ENCODE measurements around the gene ARID1B.
"Not testable (repeated sequence)": the region's sequence is repeated elsewhere in the genome, so short reads cannot be mapped to it uniquely, and the experiment has no call there.

The ARID1B gene

DNA sequence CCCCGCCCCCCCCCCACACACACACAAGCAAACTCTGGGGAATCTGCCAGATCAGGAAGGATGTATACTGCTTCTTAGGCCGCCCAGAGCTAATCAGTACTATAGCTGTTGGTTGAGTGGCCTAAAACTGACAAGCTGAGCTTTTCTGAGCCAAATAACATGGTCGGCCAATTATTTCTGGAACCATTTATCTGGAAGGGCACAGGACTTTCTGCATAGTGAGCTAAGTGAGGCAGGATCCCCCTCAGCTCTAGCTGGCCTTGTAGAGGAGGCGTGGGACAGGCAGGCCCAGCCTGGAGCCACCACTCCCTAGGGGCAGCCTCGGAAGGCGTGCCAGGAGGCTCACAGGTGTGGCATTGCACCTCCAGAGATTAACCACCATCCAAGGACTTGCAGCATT, 346.1 kb downstream of the ARID1B start:
- DNase-seq (ENCODE audit: low read depth, low spot score), result no peak

GRCh38 chr6:157124485-157125254, 347.5 kb downstream of the ARID1B start:
- no peak for DNase-seq (ENCODE audit: low read depth, low spot score)

DNA sequence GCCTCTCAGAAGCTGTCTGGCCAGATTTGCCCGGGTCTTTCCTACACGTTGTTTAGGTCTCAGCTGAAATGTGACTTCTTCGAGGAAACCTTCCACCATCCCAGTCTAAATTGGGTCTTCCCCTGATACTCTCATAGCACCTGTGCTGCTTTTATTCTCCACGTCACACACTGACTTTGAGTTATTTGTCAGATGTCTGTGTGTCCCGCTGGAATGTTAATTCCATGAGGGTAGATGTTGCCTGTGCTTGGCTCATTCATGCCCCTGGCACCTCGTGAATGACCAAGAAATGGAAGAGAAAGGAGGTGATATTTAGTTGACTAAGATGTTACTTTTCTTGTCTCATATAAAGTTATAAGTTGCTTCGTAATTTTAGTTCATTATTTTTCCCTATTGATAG, 348.4 kb downstream of the ARID1B start:
- DNase-seq (ENCODE audit: low read depth, low spot score), result no peak

DNA sequence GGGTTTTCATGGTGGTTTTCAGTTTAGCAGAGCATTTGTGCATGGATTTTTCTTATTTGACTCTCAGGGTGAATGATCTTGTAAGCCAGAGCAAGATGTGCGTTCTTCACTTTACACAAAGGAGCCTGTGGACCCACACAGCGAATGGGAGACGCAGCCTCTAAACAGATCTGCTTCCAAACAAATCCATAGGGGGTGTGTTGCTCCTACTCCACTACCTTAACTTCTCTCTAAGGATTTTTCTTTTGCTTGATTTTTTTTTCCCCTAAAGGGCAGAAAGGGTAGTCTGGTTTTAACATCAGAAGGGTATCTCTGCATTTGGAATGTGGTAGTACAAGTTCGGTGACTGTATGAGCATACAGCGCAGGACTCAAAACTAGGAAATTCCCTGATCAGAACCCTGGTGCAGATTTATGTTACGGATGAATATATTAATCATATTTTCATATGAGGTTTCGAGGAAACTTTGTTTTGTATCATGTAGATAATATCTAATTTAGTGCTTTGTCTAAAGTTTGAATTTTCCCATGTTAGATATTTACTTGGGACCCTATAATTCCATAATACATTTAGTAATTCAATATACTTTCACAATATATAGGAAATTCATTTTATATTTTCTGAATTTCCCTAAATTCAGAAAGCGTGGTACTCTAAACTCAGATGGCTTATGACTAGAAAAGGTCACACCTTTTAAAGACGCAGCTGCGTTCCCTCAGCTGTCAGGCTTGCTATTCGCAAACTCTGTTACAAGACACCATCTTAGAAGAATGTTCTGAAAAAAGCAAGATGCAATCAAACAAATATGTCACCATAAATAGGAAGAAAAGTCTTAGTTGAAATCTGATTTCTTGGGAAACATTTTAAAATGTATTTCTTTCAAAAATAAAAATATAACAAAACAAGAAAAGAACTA, 349.3 kb downstream of the ARID1B start:
- DNase-seq (ENCODE audit: low read depth, low spot score), result no peak

DNA sequence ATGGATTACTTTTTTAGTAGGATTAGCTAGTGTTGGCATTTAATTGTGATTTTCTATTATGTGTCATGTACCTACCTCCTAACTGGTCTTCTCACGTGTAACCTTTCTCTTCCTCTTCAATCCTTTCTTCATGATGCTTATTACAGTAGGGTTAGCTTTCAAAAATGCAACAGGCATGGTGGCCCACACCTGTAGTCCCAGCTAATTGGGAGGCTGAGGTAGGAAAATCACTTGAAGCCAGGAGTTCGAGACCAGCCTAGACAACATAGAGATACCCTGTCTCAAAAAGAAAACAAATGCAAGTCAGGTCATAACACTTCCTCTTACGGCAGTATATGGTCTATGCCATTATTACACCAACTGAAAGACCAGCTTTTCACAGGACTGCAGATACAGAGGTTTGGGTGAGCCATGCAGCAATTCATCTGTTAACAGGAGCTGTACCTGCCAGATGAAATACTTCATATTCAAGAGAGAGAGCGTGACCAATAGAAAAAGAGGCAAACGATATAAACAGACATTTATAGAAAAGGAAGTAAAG, 351.1 kb downstream of the ARID1B start:
- DNase-seq (ENCODE audit: low read depth, low spot score), result no peak

DNA sequence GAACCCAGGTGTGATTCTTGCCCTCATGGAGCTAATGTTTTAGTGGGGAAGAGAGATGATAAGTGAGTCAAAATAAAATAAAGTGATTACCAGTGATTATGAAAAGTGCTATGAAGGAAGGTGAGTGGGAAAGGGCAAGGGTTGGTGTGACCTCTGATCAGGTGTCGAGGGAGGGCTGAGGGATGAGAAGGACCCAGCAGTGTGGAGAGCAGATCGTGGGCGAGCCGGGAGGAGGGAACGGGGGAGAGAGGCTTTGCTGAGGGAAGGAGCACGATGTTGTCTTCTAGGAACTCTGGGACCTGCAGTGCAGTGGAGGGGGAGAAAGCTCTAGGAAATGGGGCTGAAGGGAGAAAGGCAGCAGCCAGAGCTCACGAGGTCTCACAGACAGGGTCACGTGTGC, 354.1 kb downstream of the ARID1B start:
- DNase-seq (ENCODE audit: low read depth, low spot score), result no peak

- DNase-seq (ENCODE audit: low read depth, low spot score), result peak; percentile 39
Observed at GRCh38 chr6:157133856-157134255, 356.7 kb downstream of the ARID1B start.

DNA sequence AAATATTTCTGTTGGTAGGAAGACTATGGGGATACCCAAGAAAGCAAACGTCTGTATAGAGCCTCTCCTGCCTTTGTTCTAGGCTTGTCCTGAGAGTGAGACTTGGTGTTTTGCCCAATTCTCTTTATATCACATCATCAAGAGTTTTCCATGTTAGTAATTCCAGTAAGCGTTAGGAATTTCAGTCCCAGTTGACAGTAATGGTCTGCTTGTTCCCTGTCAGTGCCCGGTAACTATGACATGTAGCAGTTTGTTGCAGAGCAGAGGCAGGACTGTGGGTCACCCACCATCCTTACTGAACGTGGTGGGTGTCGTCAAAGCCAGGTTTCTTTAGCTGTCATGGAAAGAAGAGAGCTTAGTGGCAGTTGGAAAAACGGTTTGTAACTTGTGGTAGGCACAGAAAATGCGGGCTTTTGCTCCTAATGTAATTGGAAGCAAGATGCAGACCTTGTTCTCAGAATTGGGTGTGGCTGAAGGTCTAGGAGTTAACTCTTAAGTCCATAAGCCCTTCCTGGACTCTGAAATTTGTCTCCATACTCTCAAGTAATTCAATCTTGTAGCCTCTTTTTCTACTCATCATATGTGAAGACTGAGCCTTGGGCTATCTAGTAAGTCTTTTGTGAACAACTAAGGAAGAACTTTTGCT, 357.3 kb downstream of the ARID1B start:
- peak; percentile 65 for DNase-seq (ENCODE audit: low read depth, low spot score)

- DNase-seq (ENCODE audit: low read depth, low spot score), result no peak
Observed at GRCh38 chr6:157135691-157136090, 358.5 kb downstream of the ARID1B start.

DNA sequence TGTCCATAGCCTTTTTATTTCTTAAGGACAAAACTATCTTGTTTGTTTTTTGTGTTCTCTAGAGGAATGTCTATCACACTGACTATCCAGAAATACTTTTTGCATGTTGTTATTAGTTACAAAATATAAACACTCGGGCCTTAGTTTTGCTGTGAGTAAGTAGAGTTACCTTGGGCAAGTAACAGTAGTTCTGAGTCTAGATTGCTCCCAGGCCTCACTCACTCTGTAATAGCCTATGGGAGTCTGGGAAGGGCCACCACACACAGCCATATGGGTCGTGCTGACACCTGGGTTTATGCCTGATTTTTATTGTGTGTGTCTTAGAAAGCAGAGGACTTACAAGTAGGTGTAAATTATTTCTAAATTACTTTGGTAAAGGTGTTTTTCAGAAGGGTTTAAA, 360.3 kb downstream of the ARID1B start:
- no peak for DNase-seq (ENCODE audit: low read depth, low spot score)

GRCh38 chr6:157139054-157139708, 362.0 kb downstream of the ARID1B start:
- no peak for DNase-seq (ENCODE audit: low read depth, low spot score)

DNA sequence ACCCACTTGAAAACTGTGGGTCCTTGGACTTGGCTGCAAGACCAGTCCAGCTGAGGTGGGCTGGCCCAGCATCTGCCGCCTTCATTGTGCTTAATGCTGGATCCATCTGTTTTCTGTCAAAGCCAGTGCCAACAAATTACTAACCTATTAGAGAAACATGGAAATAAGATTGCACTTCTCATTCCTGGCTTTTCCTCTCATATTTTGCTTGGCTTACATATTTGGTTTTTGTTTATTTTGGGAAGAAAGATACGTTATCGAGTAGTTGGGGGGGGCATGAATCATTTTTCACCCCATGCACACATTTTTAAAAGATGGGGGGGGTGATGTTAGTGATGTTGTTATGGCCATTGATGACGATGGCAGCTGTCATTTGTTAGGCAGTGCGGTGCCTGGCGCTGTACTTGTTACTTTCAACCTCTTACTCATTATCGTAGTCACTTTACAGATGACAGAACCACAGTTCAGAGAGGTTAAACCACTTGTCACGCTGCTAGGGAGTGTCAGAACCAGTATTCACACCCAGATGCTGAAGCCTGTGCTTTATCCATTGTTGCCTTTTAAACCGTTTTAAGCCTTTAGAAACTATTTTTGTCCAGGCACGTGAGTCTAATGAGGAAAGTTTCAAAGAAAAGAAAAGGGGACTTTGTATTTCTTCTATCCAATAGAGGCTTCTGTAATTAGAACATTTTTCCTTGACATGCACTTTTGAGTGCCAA, 366.2 kb downstream of the ARID1B start:
- peak; percentile 79 for DNase-seq (ENCODE audit: low read depth, low spot score)

DNA sequence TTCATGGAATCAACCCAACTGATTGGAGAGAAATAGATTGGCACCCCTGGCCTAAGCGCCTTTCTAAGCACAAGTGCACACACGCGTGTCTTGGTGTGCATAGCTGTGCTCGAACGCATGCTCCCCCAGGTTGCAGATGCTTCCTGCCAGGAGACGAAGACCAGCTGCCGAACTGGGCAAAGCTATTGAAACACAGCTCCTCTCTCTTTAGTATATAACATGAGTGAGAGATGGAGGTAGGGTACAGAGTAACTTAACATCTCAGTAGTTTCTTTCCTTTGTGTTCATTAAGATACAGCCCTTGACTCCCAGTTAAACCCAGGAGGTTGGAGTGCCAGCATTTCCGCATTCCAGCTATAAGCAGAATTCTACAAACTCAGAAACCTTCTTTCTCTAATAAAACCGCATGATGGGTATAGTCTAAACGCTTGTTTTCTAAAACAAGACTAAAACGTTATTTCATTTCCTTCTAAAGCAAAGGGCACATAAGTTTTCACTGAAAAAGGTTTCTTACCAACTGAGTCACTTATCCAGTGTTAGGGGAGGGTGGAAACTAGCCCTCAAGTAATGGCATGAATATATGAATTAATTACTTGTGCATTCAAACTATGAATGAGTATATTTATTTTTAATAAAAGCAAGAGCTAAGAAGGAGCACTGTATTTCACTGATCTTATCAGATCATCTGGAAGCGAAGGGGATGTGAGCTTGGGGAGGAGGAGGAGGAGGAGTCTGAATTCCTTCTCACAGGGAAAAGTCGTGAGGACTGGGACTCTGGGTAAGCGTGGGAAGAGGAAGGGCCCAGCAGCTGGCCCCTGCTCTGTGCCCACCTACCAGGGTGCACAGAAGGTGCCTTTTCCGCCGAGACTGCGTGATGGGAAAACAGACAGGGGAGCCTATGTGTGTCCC, 367.0 kb downstream of the ARID1B start:
- peak; percentile 52 for DNase-seq (ENCODE audit: low read depth, low spot score)

- no peak for DNase-seq (ENCODE audit: low read depth, low spot score)
Observed at GRCh38 chr6:157144859-157145568, 367.8 kb downstream of the ARID1B start.

GRCh38 chr6:157145656-157146285, 368.6 kb downstream of the ARID1B start:
- no peak for DNase-seq (ENCODE audit: low read depth, low spot score)

DNA sequence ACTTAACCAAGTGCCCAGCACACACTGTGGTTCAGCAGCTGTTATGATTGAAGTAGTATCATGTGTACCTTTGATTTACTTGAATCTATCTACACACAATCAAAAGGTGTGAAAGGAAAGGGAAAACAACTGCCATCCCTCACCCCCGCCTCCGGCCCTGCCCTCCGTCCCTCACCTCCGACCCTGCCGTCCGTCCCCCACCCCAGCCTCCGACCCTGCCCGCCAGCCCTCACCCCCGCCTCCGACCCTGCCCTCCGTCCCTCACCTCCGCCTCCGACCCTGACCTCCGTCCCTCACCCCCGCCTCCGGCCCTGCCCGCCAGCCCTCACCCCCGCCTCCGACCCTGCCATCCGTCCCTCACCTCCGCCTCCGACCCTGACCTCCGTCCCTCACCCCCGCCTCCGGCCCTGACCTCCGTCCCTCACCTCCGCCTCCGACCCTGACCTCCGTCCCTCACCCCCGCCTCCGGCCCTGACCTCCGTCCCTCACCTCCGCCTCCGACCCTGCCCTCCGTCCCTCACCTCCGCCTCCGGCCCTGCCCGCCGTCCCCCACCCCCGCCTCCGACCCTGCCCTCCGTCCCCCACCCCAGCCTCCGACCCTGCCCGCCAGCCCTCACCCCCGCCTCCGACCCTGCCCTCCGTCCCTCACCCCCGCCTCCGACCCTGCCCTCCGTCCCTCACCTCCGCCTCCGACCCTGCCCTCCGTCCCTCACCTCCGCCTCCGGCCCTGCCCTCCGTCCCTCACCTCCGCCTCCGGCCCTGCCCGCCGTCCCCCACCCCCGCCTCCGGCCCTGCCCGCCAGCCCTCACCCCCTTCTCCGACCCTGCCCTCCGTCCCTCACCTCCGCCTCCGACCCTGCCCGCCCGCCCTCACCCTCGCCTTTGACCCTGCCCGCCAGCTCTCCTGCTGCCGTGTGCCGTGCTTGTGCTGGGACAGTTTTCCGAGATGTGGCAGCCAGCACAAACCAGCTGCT, 370.2 kb downstream of the ARID1B start:
- not testable (repeated sequence) for DNase-seq (ENCODE audit: low read depth, low spot score)

Data from astrocyte of the hippocampus (primary cell).